ENCODE data around the gene SC5D.

DNA sequence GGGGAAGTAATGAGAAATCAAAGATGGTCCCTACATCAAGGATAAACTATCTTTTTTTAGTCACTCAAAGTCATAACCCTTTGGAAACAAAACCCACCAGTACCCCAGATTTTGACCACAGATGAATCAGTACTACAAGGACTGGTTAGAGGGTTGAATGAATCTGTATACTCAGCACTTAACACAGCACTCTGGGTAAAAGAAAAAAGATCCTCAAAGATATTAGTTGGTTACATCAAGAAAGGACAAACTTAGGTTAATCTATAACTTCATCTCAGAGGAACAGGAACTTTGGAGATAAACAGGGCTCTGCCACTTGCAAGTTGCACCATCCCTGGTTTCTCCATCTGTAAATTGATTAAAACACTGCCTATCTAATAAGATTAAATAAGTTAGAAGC is 18.8 kb downstream of the SC5D start:
- TF ChIP-seq POLR2A (IDR thresholded peaks at IDR 0.05), result no peak
- TF ChIP-seq, protein P1, sequence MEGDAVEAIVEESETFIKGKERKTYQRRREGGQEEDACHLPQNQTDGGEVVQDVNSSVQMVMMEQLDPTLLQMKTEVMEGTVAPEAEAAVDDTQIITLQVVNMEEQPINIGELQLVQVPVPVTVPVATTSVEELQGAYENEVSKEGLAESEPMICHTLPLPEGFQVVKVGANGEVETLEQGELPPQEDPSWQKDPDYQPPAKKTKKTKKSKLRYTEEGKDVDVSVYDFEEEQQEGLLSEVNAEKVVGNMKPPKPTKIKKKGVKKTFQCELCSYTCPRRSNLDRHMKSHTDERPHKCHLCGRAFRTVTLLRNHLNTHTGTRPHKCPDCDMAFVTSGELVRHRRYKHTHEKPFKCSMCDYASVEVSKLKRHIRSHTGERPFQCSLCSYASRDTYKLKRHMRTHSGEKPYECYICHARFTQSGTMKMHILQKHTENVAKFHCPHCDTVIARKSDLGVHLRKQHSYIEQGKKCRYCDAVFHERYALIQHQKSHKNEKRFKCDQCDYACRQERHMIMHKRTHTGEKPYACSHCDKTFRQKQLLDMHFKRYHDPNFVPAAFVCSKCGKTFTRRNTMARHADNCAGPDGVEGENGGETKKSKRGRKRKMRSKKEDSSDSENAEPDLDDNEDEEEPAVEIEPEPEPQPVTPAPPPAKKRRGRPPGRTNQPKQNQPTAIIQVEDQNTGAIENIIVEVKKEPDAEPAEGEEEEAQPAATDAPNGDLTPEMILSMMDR (IDR thresholded peaks at IDR 0.05), result no peak

Measured in adrenal gland (tissue), 5 donors.